Loucy (cell line): ENCODE measurements around the gene MRPL36.

Experiments
- H2AFZ ChIP-seq: fragments of 200-600 bp; sonication (generic); 2 replicates; pipeline ENCODE4 v1.6.0; 2016; ENCODE audit warnings: antibody characterized with exemption, mild to moderate bottlenecking, low read length, moderate library complexity
- H3F3A ChIP-seq: fragments of 200-600 bp; 2 replicates; pipeline ENCODE4 v1.6.0; 2016; ENCODE audit warnings: antibody characterized with exemption, low read depth, mild to moderate bottlenecking
- H3K27me3 ChIP-seq: fragments of 200-600 bp; sonication (generic); 2 replicates; pipeline ENCODE4 v1.6.1; 2014; ENCODE audit warnings: low read length, mild to moderate bottlenecking; ENCODE audit not compliant: insufficient read depth, poor library complexity, severe bottlenecking
- H3K36me3 ChIP-seq: fragments of 200-600 bp; sonication (generic); 2 replicates; pipeline ENCODE4 v1.6.1; 2016; ENCODE audit warnings: low read length; ENCODE audit not compliant: insufficient read depth
- H3K4me1 ChIP-seq: fragments of 200-600 bp; sonication (generic); 2 replicates; pipeline ENCODE4 v1.5.1; 2014; ENCODE audit warnings: low read length, mild to moderate bottlenecking; ENCODE audit not compliant: insufficient read depth, poor library complexity, severe bottlenecking
- H3K4me2 ChIP-seq: fragments of 200-600 bp; sonication (generic); 2 replicates; pipeline ENCODE4 v1.6.0; 2014; ENCODE audit warnings: antibody characterized with exemption, low read length, low read depth, mild to moderate bottlenecking; ENCODE audit not compliant: poor library complexity, severe bottlenecking
- H3K4me3 ChIP-seq: fragments of 200-600 bp; sonication (generic); 2 replicates; pipeline ENCODE4 v1.5.1; 2014; ENCODE audit warnings: low read length, mild to moderate bottlenecking, mixed read lengths; ENCODE audit not compliant: poor library complexity, severe bottlenecking
- H3K79me2 ChIP-seq: fragments of 200-600 bp; sonication (generic); 2 replicates; pipeline ENCODE4 v1.6.1; 2014; ENCODE audit warnings: low read length; ENCODE audit not compliant: insufficient read depth
- H3K9ac ChIP-seq: fragments of 200-600 bp; sonication (generic); 2 replicates; pipeline ENCODE4 v1.6.0; 2014; ENCODE audit warnings: mild to moderate bottlenecking, low read depth, low read length, moderate library complexity; ENCODE audit not compliant: poor library complexity, severe bottlenecking
- H3K9me2 ChIP-seq: fragments of 200-600 bp; sonication (generic); replicated peaks from 2 replicates; pipeline ENCODE4 v1.6.1; 2016; ENCODE audit warnings: low read depth, low read length, mixed read lengths
- H3K9me3 ChIP-seq: fragments of 200-600 bp; sonication (generic); 2 replicates; pipeline ENCODE4 v1.6.1; 2014; ENCODE audit warnings: mild to moderate bottlenecking, antibody characterized with exemption, low read length, low read depth; ENCODE audit not compliant: insufficient read depth
- H4K20me1 ChIP-seq: fragments of 200-600 bp; sonication (generic); 2 replicates; pipeline ENCODE4 v1.6.0; 2014; ENCODE audit warnings: antibody characterized with exemption, low read length, mild to moderate bottlenecking; ENCODE audit not compliant: insufficient read depth, poor library complexity, severe bottlenecking
- EZH2phosphoT487 ChIP-seq: fragments of 200-600 bp; IDR thresholded peaks from 2 replicates; pipeline ENCODE4 v1.6.1; 2018; ENCODE audit warnings: antibody characterized with exemption, mild to moderate bottlenecking, moderate library complexity, borderline replicate concordance
- TF ChIP-seq, protein P1 (sequence below): fragments of 200-600 bp; sonication (generic); conservative IDR thresholded peaks from 2 replicates; pipeline ENCODE4 v1.5.1; 2014; ENCODE audit warnings: mild to moderate bottlenecking, antibody characterized with exemption, low read length

MRPL36 gene

GRCh38 chr5:1761453-1761755 is 38.2 kb downstream of the MRPL36 start:
- H3K9ac ChIP-seq: no peak overlapping the region
- TF ChIP-seq EZH2phosphoT487: no peak
- TF ChIP-seq, protein P1, sequence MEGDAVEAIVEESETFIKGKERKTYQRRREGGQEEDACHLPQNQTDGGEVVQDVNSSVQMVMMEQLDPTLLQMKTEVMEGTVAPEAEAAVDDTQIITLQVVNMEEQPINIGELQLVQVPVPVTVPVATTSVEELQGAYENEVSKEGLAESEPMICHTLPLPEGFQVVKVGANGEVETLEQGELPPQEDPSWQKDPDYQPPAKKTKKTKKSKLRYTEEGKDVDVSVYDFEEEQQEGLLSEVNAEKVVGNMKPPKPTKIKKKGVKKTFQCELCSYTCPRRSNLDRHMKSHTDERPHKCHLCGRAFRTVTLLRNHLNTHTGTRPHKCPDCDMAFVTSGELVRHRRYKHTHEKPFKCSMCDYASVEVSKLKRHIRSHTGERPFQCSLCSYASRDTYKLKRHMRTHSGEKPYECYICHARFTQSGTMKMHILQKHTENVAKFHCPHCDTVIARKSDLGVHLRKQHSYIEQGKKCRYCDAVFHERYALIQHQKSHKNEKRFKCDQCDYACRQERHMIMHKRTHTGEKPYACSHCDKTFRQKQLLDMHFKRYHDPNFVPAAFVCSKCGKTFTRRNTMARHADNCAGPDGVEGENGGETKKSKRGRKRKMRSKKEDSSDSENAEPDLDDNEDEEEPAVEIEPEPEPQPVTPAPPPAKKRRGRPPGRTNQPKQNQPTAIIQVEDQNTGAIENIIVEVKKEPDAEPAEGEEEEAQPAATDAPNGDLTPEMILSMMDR: no peak
- no peaks in the 10 kb centered on the region for H3K36me3 ChIP-seq
- H3K4me3 ChIP-seq: no peak overlapping the region
- H3K4me1 ChIP-seq: no peaks in the 10 kb centered on the region
- no peaks in the 10 kb centered on the region for H4K20me1 ChIP-seq
- H3K9me3 ChIP-seq: no peaks in the 10 kb centered on the region
- H3K79me2 ChIP-seq: no peaks in the 10 kb centered on the region
- no peak overlapping the region for H3K4me2 ChIP-seq
- no peaks in the 10 kb centered on the region for H3K27me3 ChIP-seq
- H2AFZ ChIP-seq: no peak overlapping the region
- no peaks in the 10 kb centered on the region for H3F3A ChIP-seq
- no peaks in the 10 kb centered on the region for H3K9me2 ChIP-seq

GRCh38 chr5:1760656-1761452 is 38.8 kb downstream of the MRPL36 start:
- no peaks in the 10 kb centered on the region for H3K27me3 ChIP-seq
- H3K79me2 ChIP-seq: no peaks in the 10 kb centered on the region

GRCh38 chr5:1760231-1760630 is 39.4 kb downstream of the MRPL36 start:
- no peaks in the 10 kb centered on the region for H3K27me3 ChIP-seq
- H3K4me1 ChIP-seq: no peaks in the 10 kb centered on the region
- H3K36me3 ChIP-seq: no peaks in the 10 kb centered on the region
- no peak overlapping the region for H3K4me3 ChIP-seq
- no peaks in the 10 kb centered on the region for H3F3A ChIP-seq
- no peak overlapping the region for H3K4me2 ChIP-seq
- no peaks in the 10 kb centered on the region for H4K20me1 ChIP-seq
- no peak overlapping the region for H3K9ac ChIP-seq
- no peaks in the 10 kb centered on the region for H3K79me2 ChIP-seq
- no peak overlapping the region for H2AFZ ChIP-seq
- TF ChIP-seq EZH2phosphoT487: no peak
- TF ChIP-seq, protein P1: no peak
- H3K9me2 ChIP-seq: no peaks in the 10 kb centered on the region
- no peaks in the 10 kb centered on the region for H3K9me3 ChIP-seq

More at GRCh38 chr5:1760656-1761452, 38.8 kb downstream of the MRPL36 start:
- H4K20me1 ChIP-seq: no peaks in the 10 kb centered on the region
- H3K4me3 ChIP-seq: no peak overlapping the region
- no peaks in the 10 kb centered on the region for H3F3A ChIP-seq
- no peaks in the 10 kb centered on the region for H3K36me3 ChIP-seq
- no peaks in the 10 kb centered on the region for H3K9me2 ChIP-seq
- no peaks in the 10 kb centered on the region for H3K4me1 ChIP-seq
- H2AFZ ChIP-seq: no peak overlapping the region
- no peaks in the 10 kb centered on the region for H3K9me3 ChIP-seq
- TF ChIP-seq EZH2phosphoT487: no peak
- TF ChIP-seq, protein P1: no peak
- H3K9ac ChIP-seq: no peak overlapping the region
- no peak overlapping the region for H3K4me2 ChIP-seq
